Ovary (tissue), 9 donors: ENCODE results near the gene MND1. TPM values are rescaled to one million over a fixed set of nuclear protein-coding genes. Genes with fewer than 3 reads are reported as not detected.

Source experiments
- DNase-seq, 5 donors: peaks; one replicate each; pipeline ENCODE4 v3.0.0-alpha.2; 2019 to 2020
- H3K27ac ChIP-seq, 2 donors: fragments of 200-600 bp; one replicate each; pipeline versions ENCODE4 v1.5.1 to v1.8.0; 2019 to 2022
- H3K27me3 ChIP-seq: fragments of 200-600 bp; one replicate; pipeline ENCODE4 v1.8.0; 2022
- H3K36me3 ChIP-seq: fragments of 200-600 bp; sonication (generic); one replicate; pipeline ENCODE4 v1.5.1; 2019
- H3K4me1 ChIP-seq: one replicate; pipeline ENCODE4 v1.8.1; 2013; ENCODE audit warnings: mild to moderate bottlenecking, moderate library complexity; ENCODE audit not compliant: insufficient read depth
- H3K4me3 ChIP-seq: fragments of 200-600 bp; sonication (generic); one replicate; pipeline ENCODE4 v1.5.1; 2017
- H3K9me3 ChIP-seq, 2 donors: fragments of 200-600 bp in 1 of 2; sonication (generic) in 1 of 2; one replicate each; pipeline versions ENCODE4 v1.5.1 to v1.8.1; 2013 to 2019; ENCODE audit warnings: mild to moderate bottlenecking in 1 of 2, moderate library complexity in 1 of 2
- EP300 ChIP-seq: sonication (generic); formaldehyde crosslinking; IDR thresholded peaks from one replicate; pipeline ENCODE4 v1.6.1; 2017; ENCODE audit warnings: antibody characterized with exemption
- POLR2A ChIP-seq: fragments of 450-650 bp; IDR thresholded peaks from one replicate; pipeline ENCODE4 v1.6.1; 2017; ENCODE audit warnings: antibody characterized with exemption, mild to moderate bottlenecking, moderate library complexity
- WGBS, 3 donors: extraction: QIAGEN DNeasy Blood & Tissue Kit in 1 of 3; methylation state at CpG; one replicate each; pipeline versions ENCODE4 v1.1.5 to v1.1.7; 2013 to 2017; 5-methylcytosine and 5-hydroxymethylcytosine counted together
- intact Hi-C, 4 donors: fragments of 100-400 bp; cut with DNase I; formaldehyde crosslinking; loops; one replicate each; pipeline versions ENCODE4 v1.11.0 to v1.15.1; 2022 to 2023
- polyA plus RNA-seq, 2 donors: library from polyadenylated mRNA; stranded (reverse); fragments of 200-250 nt in 1 of 2; fragments of 350-450 nt in 1 of 2; fragmentation: Illumina TruSeq in 1 of 2; extraction: RNeasy Lipid Tissue Mini Kit (QIAGEN cat#74804) in 1 of 2; gene quantifications; one replicate each; pipeline ENCODE4 v1.2.3, GENCODE V29; 2013 to 2014
- total RNA-seq, 7 donors: library from RNA; depleted of rRNA in 2 of 7; stranded (reverse); fragments of >200 nt in 2 of 7; fragmentation: NEBNext Ultra II Directional in 3 of 7; extraction: Animal tissue kit (Norgen Biotek cat#: 25700) in 3 of 7; gene quantifications; one replicate each; pipeline versions ENCODE4 v1.1.0 to v1.2.4, GENCODE V29; 2016 to 2023
- TF ChIP-seq, protein P1 (sequence below), 3 donors: fragments of 450-650 bp in 2 of 3; fragments of 200-600 bp in 1 of 3; IDR thresholded peaks; one replicate each; pipeline versions ENCODE4 v1.5.1 to v1.8.0; 2016 to 2022; ENCODE audit warnings: antibody characterized with exemption in 3 of 3, mild to moderate bottlenecking in 1 of 3
- donor health status: DM: no; HTN: no; CAD: no; lungs with moderate emphysema.
- donor health status: DM: no; HTN: no; CAD: no.
- donor health status: Bipolar disorder and iron deficiency.
- donor health status: DM: yes; HTN: yes; CAD: no.
- donor health status: DM: no; HTN: no; CAD: no.
- donor health status: DM: yes; HTN: yes; CAD: no.

MND1 gene
- total and polyA plus RNA-seq, 9 donors, result 0.28 to 3.7 (median 0.59) TPM; not detected in 4

DNA sequence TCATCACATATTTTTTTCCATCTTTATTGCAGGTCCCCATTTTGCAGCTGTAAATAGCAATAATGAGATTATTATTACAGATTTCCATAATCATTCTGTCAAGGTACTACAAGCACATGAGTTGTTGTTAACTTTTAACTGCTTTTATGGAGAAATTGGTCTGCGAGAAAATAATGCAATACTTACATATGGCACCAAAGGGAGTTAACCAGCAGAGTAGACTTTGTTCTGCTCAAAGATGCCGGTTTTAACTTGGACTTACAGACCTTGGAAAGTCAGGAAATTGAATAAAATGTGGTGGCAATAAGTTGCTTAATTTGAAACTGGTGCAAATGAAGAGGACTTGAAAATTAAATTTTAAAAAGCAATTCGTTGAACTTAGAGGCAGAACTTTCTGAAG lies 20.4 kb upstream of the MND1 start:
- no peaks in the 10 kb centered on the region for H3K36me3 ChIP-seq
- WGBS, 3 donors, result 93% methylated on average over 3 of the region's 3 CpGs

DNA sequence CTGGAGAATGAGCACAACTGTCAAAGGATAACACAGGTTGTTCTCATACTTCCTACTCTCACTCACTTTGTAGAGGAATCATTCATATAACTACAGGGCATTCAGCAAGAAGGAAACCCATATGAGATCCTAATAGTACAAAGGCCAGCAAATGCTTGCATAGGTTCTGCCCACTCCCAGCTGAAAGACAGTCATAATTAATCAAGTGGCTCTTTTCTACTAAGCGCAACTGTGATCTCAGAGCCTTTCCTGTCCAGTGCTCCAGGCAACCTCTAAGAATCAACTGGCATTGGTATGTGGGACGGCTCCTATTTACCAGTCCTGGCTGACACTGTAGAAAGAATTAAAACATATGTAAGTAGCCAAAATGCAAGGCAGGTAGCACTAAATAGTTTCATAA lies 18.9 kb upstream of the MND1 start:
- no peaks in the 10 kb centered on the region for H3K36me3 ChIP-seq
- no peak overlapping the region for H3K27ac ChIP-seq
- intact Hi-C loops, result loop anchor here in 1 of 4 donors (5.0 kb wide), 1 partner anchor 922 kb away; no protein-coding TSS in a partner anchor

More for the DNA sequence above, 20.4 kb upstream of the MND1 start:
- DNase-seq, result no peak
- no peak overlapping the region for H3K4me3 ChIP-seq
- no peaks in the 10 kb centered on the region for H3K9me3 ChIP-seq
- no peak for TF ChIP-seq EP300
- no peak for TF ChIP-seq POLR2A
- TF ChIP-seq, protein P1, sequence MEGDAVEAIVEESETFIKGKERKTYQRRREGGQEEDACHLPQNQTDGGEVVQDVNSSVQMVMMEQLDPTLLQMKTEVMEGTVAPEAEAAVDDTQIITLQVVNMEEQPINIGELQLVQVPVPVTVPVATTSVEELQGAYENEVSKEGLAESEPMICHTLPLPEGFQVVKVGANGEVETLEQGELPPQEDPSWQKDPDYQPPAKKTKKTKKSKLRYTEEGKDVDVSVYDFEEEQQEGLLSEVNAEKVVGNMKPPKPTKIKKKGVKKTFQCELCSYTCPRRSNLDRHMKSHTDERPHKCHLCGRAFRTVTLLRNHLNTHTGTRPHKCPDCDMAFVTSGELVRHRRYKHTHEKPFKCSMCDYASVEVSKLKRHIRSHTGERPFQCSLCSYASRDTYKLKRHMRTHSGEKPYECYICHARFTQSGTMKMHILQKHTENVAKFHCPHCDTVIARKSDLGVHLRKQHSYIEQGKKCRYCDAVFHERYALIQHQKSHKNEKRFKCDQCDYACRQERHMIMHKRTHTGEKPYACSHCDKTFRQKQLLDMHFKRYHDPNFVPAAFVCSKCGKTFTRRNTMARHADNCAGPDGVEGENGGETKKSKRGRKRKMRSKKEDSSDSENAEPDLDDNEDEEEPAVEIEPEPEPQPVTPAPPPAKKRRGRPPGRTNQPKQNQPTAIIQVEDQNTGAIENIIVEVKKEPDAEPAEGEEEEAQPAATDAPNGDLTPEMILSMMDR (IDR thresholded peaks at IDR 0.05), result no peak
- intact Hi-C loops, result loop anchor here in 1 of 4 donors (5.0 kb wide), 1 partner anchor 182 kb away; no protein-coding TSS in a partner anchor
- no peak overlapping the region for H3K27ac ChIP-seq
- no peaks in the 10 kb centered on the region for H3K27me3 ChIP-seq
- no peaks in the 10 kb centered on the region for H3K4me1 ChIP-seq

DNA sequence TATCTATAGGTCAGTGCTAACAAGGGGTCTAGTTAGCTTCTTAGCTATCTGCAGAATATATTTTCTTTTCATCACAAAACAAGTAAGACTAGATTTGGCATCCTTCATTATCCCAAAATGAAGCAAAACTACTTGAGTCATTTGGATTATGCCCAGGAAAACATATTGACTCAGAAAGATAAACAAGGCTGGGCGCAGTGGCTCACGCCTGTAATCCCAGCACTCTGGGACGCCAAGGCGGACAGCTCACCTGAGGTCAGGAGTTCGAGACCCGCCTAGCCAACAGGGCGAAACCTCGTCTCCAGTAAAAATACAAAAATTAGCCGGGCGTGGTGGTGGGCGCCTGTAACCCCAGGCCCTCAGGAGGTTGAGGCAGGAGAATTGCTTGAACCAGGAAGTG lies 18.0 kb upstream of the MND1 start:
- no peaks in the 10 kb centered on the region for H3K4me1 ChIP-seq
- WGBS, 3 donors, result 92 to 97% (median 95%) methylated on average over 11 of the region's 11 CpGs
- no peaks in the 10 kb centered on the region for H3K9me3 ChIP-seq
- intact Hi-C loops, result loop anchor here in 1 of 4 donors (5.0 kb wide), 1 partner anchor 921 kb away; no protein-coding TSS in a partner anchor
- H3K27ac ChIP-seq, result no peak overlapping the region
- H3K4me3 ChIP-seq, result no peak overlapping the region
- H3K27me3 ChIP-seq, result no peaks in the 10 kb centered on the region
- DNase-seq, result no peak
- no peaks in the 10 kb centered on the region for H3K36me3 ChIP-seq
- TF ChIP-seq EP300 (no peak), POLR2A (no peak)
- TF ChIP-seq, protein P1 (IDR thresholded peaks at IDR 0.05), result no peak

More for the DNA sequence above, 18.9 kb upstream of the MND1 start:
- no peak overlapping the region for H3K4me3 ChIP-seq
- TF ChIP-seq, protein P1 (IDR thresholded peaks at IDR 0.05), result no peak
- TF ChIP-seq EP300, result no peak
- no peak for TF ChIP-seq POLR2A
- no peak for DNase-seq
- no peaks in the 10 kb centered on the region for H3K4me1 ChIP-seq
- H3K9me3 ChIP-seq, result no peaks in the 10 kb centered on the region
- WGBS, 3 donors, result 92 to 97% (median 96%) methylated on average over 2 of the region's 2 CpGs
- no peaks in the 10 kb centered on the region for H3K27me3 ChIP-seq

DNA sequence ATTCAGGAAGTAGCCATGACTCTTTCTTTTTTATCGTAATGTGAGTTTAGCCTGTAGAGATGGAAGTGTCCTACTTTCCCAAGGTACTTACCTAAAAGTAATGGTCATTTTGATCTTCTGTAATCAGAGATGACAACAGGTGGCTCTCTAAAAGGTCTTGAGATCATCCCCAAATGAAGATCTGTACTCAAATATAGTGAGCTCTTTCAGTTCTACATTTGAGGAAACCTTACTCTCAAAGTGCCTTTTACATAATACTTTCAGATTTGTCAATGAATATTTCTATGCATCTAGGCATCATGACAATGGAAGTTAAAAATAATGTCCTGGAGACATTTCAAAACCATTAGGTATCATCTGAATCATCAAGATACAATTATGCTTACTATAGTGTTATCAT lies 17.2 kb upstream of the MND1 start:
- DNase-seq, result no peak
- Histone ChIP-seq H3K4me1 (no peaks in the 10 kb centered on the region), H3K9me3 (no peaks in the 10 kb centered on the region), H3K27me3 (no peaks in the 10 kb centered on the region), H3K36me3 (no peaks in the 10 kb centered on the region), H3K27ac (no peak overlapping the region), H3K4me3 (no peak overlapping the region)
- 93 to 95% (median 94%) methylated on average over 1 of the region's 1 CpG for WGBS, 3 donors
- intact Hi-C loops, result loop anchor here in 1 of 4 donors (5.0 kb wide), 1 partner anchor 920 kb away; no protein-coding TSS in a partner anchor
- TF ChIP-seq EP300 (no peak), POLR2A (no peak)
- TF ChIP-seq, protein P1 (IDR thresholded peaks at IDR 0.05), result no peak
